Measurements from ENCODE around the gene TSPAN18.

Gene TSPAN18

DNA sequence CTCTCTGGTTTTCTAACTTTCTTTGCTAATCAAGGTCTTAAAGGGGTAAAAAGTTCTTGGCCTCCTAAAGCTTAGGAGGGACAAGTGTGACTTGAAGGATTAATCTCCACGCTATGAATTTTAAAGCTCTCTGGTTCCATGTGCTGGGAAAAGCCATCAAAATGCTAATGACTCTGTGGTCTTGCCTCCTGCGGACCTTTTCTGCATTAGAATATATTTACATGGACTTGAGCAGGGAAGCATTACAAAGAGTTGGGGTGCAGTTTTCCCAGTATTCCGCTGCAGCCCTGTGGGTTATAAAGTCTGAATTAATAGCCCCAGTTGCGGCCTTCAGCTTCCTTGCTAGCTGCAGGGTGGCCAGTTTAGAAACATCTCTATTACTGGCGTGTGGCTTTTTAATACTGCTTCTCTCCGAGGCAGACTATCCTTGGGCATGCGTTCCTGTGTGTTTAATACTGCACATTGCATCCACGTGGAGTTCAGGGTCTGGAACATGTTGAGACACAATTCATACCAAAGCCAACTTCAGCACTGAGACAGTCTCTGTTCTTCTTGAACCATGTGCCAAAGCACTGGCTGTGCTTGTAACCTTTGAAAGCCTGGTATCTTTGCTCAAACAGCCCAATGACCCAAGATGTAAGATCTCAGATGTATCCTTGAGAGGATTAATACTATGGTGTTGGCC, 27.3 kb downstream of the TSPAN18 start:
- H3K4me3 ChIP-seq (ENCODE audit: low read depth, low read length) = no peak overlapping the region
- DNase-seq (ENCODE audit: low read depth, low spot score) = no peak
- TF ChIP-seq, protein P1, sequence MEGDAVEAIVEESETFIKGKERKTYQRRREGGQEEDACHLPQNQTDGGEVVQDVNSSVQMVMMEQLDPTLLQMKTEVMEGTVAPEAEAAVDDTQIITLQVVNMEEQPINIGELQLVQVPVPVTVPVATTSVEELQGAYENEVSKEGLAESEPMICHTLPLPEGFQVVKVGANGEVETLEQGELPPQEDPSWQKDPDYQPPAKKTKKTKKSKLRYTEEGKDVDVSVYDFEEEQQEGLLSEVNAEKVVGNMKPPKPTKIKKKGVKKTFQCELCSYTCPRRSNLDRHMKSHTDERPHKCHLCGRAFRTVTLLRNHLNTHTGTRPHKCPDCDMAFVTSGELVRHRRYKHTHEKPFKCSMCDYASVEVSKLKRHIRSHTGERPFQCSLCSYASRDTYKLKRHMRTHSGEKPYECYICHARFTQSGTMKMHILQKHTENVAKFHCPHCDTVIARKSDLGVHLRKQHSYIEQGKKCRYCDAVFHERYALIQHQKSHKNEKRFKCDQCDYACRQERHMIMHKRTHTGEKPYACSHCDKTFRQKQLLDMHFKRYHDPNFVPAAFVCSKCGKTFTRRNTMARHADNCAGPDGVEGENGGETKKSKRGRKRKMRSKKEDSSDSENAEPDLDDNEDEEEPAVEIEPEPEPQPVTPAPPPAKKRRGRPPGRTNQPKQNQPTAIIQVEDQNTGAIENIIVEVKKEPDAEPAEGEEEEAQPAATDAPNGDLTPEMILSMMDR (IDR thresholded peaks at IDR 0.05; ENCODE audit: low read depth, low read length) = no peak
- in situ Hi-C loops (cut with HindIII; ENCODE audit: low sequenced_read_pairs) = no loop called here

DNA sequence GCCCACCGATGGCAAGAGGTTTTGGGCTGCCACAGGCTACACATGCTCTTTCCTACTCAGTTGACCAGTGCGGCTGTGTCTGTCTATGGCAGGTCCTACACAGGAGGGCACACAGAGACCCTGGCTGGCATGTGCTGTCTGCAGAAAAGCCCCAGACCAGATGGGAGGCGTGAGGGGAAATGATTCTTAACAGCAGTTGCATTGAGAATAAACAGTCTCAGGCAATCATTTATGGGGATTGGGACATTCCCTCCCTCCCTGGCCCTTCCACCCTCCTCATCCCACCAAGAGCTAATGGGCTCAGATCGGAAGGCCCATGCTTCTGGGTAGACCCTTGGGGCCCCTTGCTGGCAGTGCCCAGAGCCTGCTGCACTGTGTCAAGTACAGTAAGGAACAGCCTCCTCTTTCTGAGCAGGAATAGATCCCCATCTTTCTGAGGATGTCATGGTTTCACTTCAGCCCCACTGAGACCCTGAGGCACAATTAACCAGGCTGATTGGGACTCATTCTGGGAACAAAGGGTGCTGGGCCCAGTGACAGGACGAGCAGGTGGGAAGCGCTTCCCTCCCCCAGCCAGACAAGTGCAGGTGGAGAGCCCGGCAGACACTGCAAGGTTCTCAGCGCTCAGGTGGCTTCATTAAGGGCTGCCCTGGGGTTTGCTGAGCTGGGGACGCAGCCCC, 28.3 kb downstream of the TSPAN18 start:
- in situ Hi-C loops (cut with HindIII; ENCODE audit: low sequenced_read_pairs) = no loop called here
- DNase-seq (ENCODE audit: low read depth, low spot score) = no peak
- H3K4me3 ChIP-seq (ENCODE audit: low read depth, low read length) = no peak overlapping the region
- TF ChIP-seq, protein P1 (IDR thresholded peaks at IDR 0.05; ENCODE audit: low read depth, low read length) = no peak

DNA sequence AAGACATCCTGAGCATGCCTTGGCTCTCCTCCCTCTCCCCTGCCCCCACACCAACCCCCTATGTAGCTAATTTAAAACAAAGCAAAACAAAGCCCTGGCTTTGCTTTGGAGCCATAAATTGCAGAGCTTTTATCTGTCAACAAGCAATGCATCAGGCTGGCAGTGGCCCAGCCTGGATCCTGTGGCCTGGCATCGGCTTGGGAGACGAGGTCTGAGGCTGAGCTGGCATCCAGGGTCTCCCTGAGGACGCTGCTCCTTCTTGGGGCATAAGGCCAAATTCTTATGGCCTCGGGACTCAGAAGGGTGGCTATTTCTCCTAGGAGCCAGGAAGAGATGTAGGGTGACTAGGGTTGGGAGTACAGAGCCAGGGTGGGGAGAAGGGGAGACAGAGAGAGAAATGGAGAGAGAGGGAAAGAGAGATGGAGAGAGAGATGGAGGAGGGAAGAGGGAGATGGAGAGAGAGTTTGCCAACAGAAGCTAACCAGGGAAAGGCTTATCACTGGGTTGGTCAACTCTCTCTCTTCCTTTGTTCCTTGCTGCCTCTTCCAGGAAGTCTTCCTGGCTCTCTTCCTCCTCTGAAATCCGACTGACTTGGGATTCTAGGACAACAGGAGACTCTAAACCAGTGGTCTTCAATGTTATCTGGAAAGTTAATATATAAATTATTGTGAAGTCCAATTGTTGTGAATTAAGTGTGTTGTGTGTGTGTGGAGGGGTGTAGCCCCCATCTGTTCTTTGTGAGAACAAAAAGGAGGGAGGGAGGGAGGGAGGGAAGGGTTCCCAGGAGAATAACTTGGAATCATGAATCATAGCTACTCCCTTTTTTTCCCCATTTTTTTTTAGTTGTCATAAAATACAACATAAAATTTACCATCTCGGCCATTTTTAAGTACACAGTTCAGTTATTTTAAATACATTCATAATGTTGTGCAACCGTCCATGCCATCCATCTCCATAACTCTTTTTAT, 29.1 kb downstream of the TSPAN18 start:
- H3K4me3 ChIP-seq (ENCODE audit: low read depth, low read length) = no peak overlapping the region
- in situ Hi-C loops (cut with HindIII; ENCODE audit: low sequenced_read_pairs) = no loop called here
- TF ChIP-seq, protein P1 (IDR thresholded peaks at IDR 0.05; ENCODE audit: low read depth, low read length) = no peak
- DNase-seq (ENCODE audit: low read depth, low spot score) = no peak

DNA sequence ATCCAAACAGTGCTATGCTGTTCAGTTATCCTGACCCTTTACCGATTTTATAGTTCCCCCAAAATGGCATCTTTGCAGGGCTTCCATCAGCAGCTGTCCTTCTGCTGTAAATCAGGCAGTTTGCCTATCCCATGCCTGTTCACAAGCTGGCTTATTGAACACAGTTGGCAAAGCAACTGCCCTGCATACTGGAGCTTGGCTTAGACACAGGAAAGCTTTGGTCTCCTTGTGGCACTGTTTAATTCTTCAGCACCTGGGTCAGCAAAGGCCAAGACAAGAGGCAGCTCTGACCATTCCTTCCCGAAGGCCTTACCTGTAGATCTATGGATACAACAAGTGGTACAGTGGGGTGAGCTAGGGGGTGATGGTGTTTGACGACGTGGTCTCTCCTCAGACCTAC, 32.2 kb downstream of the TSPAN18 start:
- in situ Hi-C loops (cut with HindIII; ENCODE audit: low sequenced_read_pairs) = no loop called here
- TF ChIP-seq, protein P1 (IDR thresholded peaks at IDR 0.05; ENCODE audit: low read depth, low read length) = no peak
- H3K4me3 ChIP-seq (ENCODE audit: low read depth, low read length) = no peak overlapping the region
- DNase-seq (ENCODE audit: low read depth, low spot score) = no peak

DNA sequence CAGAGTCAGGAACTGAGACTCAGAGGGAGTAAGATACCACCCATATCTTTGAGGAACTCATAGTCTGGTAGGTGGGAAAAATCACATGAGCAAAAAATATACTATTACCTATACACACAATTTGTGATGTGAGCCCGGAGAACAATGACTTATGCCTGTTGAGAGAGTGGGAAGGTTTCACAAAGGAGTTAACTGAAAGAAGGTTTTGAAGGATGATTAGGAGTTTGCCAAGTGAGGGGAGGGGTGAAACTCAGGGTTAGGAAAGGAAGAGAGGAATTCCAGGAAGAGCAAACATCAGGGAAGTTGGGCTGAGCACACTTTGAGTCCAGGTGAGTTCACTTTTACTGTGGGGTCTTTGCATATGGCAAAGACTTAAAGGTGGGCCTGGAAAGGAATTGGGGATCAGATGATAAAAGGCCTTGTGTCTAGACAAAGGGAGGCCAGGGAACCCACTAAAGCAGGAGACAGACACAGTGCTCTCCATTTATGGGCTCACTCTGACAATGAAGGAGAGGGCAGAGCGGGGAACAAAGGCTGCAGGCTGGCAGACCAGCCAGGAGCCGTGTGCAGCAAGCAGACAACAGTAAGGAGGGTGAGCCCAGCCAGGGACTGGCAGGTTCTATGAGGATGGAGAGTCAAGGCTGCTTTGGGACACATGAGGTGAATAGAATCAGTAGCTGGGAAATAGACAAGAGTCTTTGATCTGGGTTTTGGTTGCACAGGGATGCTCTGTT, 33.1 kb downstream of the TSPAN18 start:
- TF ChIP-seq, protein P1 (IDR thresholded peaks at IDR 0.05; ENCODE audit: low read depth, low read length) = no peak

DNA sequence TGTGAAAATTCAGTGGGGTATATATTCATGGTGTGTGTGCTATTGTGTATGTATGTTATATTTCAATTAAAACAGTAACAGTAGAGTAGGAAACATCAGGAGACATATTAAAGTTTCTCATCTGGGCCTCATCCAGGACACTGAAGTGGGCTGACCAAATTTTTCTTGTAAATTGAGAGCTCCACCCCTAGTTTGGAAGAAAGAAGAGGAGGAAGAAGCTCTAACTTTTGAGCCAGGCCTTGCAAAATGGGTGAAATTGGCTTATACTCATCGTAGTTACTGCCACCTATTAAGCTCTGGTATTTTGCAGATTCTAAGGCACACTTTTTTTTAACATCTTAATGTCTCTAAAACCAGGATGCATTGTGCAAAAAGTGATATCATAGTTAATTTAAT, 33.7 kb downstream of the TSPAN18 start:
- DNase-seq (ENCODE audit: low read depth, low spot score) = no peak
- TF ChIP-seq, protein P1 (IDR thresholded peaks at IDR 0.05; ENCODE audit: low read depth, low read length) = no peak
- in situ Hi-C loops (cut with HindIII; ENCODE audit: low sequenced_read_pairs) = no loop called here
- no peak overlapping the region for H3K4me3 ChIP-seq (ENCODE audit: low read depth, low read length)

More for the DNA sequence above, 33.1 kb downstream of the TSPAN18 start:
- H3K4me3 ChIP-seq (ENCODE audit: low read depth, low read length) = no peak overlapping the region
- no peak for DNase-seq (ENCODE audit: low read depth, low spot score)
- in situ Hi-C loops (cut with HindIII; ENCODE audit: low sequenced_read_pairs) = no loop called here
